Spleen (tissue), 11 donors: ENCODE results near the gene MBD5. TPM values are rescaled to one million over a fixed set of nuclear protein-coding genes. Genes with fewer than 3 reads are reported as not detected.
"Not testable (repeated sequence)": the region's sequence is repeated elsewhere in the genome, so short reads cannot be mapped to it uniquely, and the experiment has no call there.

Experiments
- DNase-seq: peaks from one replicate; pipeline ENCODE4 v3.0.0-alpha.2; 2020
- H3K27ac ChIP-seq, 8 donors: fragments of 200-600 bp; sonication (generic) in 7 of 8; 1 replicate in 4 of 8; 2 replicates in 4 of 8; pipeline versions ENCODE4 v1.5.0 to v1.8.0; 2016 to 2021; ENCODE audit warnings: inconsistent platforms in 4 of 8, mild to moderate bottlenecking in 4 of 8, moderate library complexity in 1 of 8
- H3K27me3 ChIP-seq, 7 donors: fragments of 200-600 bp; sonication (generic) in 6 of 7; replicated peaks in 1 of 7; 1 replicate in 4 of 7; 2 replicates in 3 of 7; pipeline versions ENCODE4 v1.5.0 to v1.8.0; 2016 to 2021; ENCODE audit warnings: inconsistent platforms in 3 of 7, mild to moderate bottlenecking in 1 of 7
- H3K36me3 ChIP-seq, 6 donors: fragments of 200-600 bp; sonication (generic) in 5 of 6; 1 replicate in 4 of 6; 2 replicates in 2 of 6; pipeline versions ENCODE4 v1.5.0 to v1.8.0; 2016 to 2021; ENCODE audit warnings: inconsistent platforms in 2 of 6
- H3K4me1 ChIP-seq, 6 donors: fragments of 200-600 bp; sonication (generic) in 5 of 6; 1 replicate in 3 of 6; 2 replicates in 3 of 6; pipeline versions ENCODE4 v1.5.0 to v1.8.0; 2016 to 2021; ENCODE audit warnings: inconsistent platforms in 3 of 6
- H3K4me3 ChIP-seq, 8 donors: fragments of 200-600 bp; sonication (generic) in 7 of 8; 1 replicate in 4 of 8; 2 replicates in 4 of 8; pipeline versions ENCODE4 v1.5.0 to v1.8.0; 2016 to 2021; ENCODE audit warnings: inconsistent platforms in 4 of 8, mild to moderate bottlenecking in 4 of 8, moderate library complexity in 2 of 8
- H3K9me3 ChIP-seq, 8 donors: fragments of 200-600 bp; sonication (generic) in 7 of 8; 1 replicate in 4 of 8; 2 replicates in 4 of 8; pipeline versions ENCODE4 v1.5.0 to v1.8.0; 2016 to 2021; ENCODE audit warnings: inconsistent platforms in 4 of 8
- POLR2A ChIP-seq, 3 donors: fragments of 450-650 bp; IDR thresholded peaks; one replicate each; pipeline ENCODE4 v1.5.1; 2017; ENCODE audit warnings: antibody characterized with exemption in 3 of 3, mild to moderate bottlenecking in 1 of 3
- POLR2AphosphoS5 ChIP-seq, 3 donors: sonication (generic); formaldehyde crosslinking; IDR thresholded peaks; one replicate each; pipeline ENCODE4 v1.5.1; 2017; ENCODE audit warnings: antibody characterized with exemption in 3 of 3
- WGBS, 5 donors: extraction: QIAGEN DNeasy Blood & Tissue Kit in 3 of 5; methylation state at CpG; one replicate each; pipeline versions ENCODE4 v1.1.5 to v1.1.7; 2013 to 2018; 5-methylcytosine and 5-hydroxymethylcytosine counted together
- intact Hi-C: fragments of 100-400 bp; cut with DNase I; formaldehyde crosslinking; loops from one replicate; pipeline ENCODE4 v1.15.0; 2023; ENCODE audit warnings: low total_unique reads
- polyA plus RNA-seq, 3 donors: library from polyadenylated mRNA; stranded (reverse); fragments of 200-250 nt; gene quantifications; one replicate each; pipeline ENCODE4 v1.2.1, GENCODE V29; 2013
- total RNA-seq, 7 donors: library from RNA; depleted of rRNA in 3 of 7; stranded (reverse); fragments of >200 nt in 3 of 7; fragmentation: NEBNext Ultra II Directional in 4 of 7; extraction: Animal tissue kit (Norgen Biotek cat#: 25700) in 4 of 7; gene quantifications; one replicate each; pipeline versions ENCODE4 v1.1.0 to v1.2.1, GENCODE V29; 2016 to 2021
- TF ChIP-seq, protein P1 (sequence below), 11 experiments: fragments of 200-600 bp in 7 of 11; fragments of 450-650 bp in 4 of 11; sonication (generic) in 4 of 11; IDR thresholded peaks in 8 of 11; conservative IDR thresholded peaks in 3 of 11; 1 replicate in 7 of 11; 2 replicates in 4 of 11; pipeline versions ENCODE4 v1.4.0 to v1.8.0; 2016 to 2021; ENCODE audit warnings: antibody characterized with exemption in 11 of 11, inconsistent platforms in 4 of 11, mild to moderate bottlenecking in 1 of 11
- donor health status: healthy with polysubstance abuse.
- donor health status: DM: no; HTN: no; CAD: no; lungs with moderate emphysema.
- donor health status: DM: no; HTN: no; CAD: no.
- donor health status: Bipolar disorder and iron deficiency.
- donor health status: healthy.
- donor health status: DM: no; HTN: no; CAD: no.
- donor health status: DM: yes; HTN: yes; CAD: no.

Gene MBD5
- total and polyA plus RNA-seq, 10 donors = 5.7 to 84.5 (median 60.0) TPM

GRCh38 chr2:147996828-147997227 is 24.1 kb upstream of the MBD5 start:
- Histone ChIP-seq H3K9me3 (peaks cover 0 to 20% (median 9%) of the 10 kb centered on the region in 8 donors), H3K4me1 (peaks cover 0 to 26% (median 0%) of the 10 kb centered on the region in 6 donors), H3K27me3 (no peaks in the 10 kb centered on the region), H3K36me3 (peaks cover 0 to 19% (median 3%) of the 10 kb centered on the region in 6 donors), H3K4me3 (no peak overlapping the region), H3K27ac (no peak overlapping the region)
- TF ChIP-seq POLR2A (IDR thresholded peaks at IDR 0.05) = no peak
- TF ChIP-seq, protein P1, sequence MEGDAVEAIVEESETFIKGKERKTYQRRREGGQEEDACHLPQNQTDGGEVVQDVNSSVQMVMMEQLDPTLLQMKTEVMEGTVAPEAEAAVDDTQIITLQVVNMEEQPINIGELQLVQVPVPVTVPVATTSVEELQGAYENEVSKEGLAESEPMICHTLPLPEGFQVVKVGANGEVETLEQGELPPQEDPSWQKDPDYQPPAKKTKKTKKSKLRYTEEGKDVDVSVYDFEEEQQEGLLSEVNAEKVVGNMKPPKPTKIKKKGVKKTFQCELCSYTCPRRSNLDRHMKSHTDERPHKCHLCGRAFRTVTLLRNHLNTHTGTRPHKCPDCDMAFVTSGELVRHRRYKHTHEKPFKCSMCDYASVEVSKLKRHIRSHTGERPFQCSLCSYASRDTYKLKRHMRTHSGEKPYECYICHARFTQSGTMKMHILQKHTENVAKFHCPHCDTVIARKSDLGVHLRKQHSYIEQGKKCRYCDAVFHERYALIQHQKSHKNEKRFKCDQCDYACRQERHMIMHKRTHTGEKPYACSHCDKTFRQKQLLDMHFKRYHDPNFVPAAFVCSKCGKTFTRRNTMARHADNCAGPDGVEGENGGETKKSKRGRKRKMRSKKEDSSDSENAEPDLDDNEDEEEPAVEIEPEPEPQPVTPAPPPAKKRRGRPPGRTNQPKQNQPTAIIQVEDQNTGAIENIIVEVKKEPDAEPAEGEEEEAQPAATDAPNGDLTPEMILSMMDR (IDR thresholded peaks at IDR 0.05 in 8 of 11, conservative IDR thresholded peaks at IDR 0.05 in 3 of 11) = no peak
- TF ChIP-seq POLR2AphosphoS5 (IDR thresholded peaks at IDR 0.05) = no peak
- no peak for DNase-seq
- intact Hi-C loops = no loop called here

DNA sequence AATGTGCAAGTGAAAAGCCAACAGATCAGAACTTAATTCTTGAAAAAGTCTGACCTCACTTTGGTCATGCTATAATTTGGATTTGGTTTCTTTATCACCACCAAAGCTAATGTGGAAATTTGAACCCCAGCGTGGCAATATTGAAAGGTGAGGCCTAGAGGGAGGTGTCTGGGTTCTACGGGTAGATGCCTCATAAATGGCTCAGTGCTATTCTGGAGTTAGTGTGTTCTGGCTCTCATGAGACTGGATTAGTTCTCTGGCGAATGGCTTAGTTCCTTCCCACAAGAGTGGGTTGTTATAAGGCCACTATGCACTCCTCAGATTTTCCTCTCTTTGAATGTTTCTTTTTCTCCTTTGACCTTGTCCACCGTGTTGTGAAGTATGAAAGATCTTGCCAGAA is 22.7 kb upstream of the MBD5 start:
- H3K4me3 ChIP-seq = no peak overlapping the region
- H3K9me3 ChIP-seq = peaks cover 3 to 34% (median 18%) of the 10 kb centered on the region in 8 donors
- H3K27ac ChIP-seq = no peak overlapping the region
- 65 to 91% (median 85%) methylated on average over 4 of the region's 4 CpGs for WGBS, 5 donors
- DNase-seq = no peak
- H3K4me1 ChIP-seq = peaks cover 0 to 18% (median 0%) of the 10 kb centered on the region in 6 donors
- H3K36me3 ChIP-seq = peaks cover 0 to 19% (median 3%) of the 10 kb centered on the region in 6 donors
- TF ChIP-seq POLR2A (IDR thresholded peaks at IDR 0.05) (no peak), POLR2AphosphoS5 (IDR thresholded peaks at IDR 0.05) (no peak)
- TF ChIP-seq, protein P1 (IDR thresholded peaks at IDR 0.05 in 8 of 11, conservative IDR thresholded peaks at IDR 0.05 in 3 of 11) = no peak
- no peaks in the 10 kb centered on the region for H3K27me3 ChIP-seq
- intact Hi-C loops = no loop called here

DNA sequence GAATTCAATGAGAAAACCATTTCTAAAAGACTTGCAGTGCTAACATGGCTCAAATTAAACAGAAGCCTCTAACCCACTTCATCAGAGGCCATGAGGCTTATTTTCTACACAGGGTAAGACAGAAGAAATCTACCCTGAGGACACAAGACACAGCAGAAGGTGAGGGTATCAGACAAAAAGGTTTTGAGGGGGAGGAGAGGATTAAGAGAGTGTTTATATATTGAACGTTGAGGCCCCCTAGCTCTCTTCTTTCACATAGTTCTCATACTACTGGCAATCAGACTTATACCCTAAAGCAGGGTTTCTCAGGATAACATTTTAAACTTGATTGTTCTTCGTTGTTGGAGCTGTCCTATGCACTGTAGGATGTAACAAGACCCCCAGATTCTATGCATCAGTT is 21.8 kb upstream of the MBD5 start:
- intact Hi-C loops = no loop called here
- DNase-seq = no peak
- Histone ChIP-seq H3K27me3 (no peaks in the 10 kb centered on the region), H3K4me1 (peaks cover 0 to 18% (median 0%) of the 10 kb centered on the region in 6 donors), H3K4me3 (no peak overlapping the region), H3K36me3 (peaks cover 0 to 19% (median 3%) of the 10 kb centered on the region in 6 donors), H3K9me3 (peaks cover 3 to 43% (median 22%) of the 10 kb centered on the region in 8 donors), H3K27ac (no peak overlapping the region)
- 74 to 79% (median 75%) methylated on average over 2 of the region's 2 CpGs for WGBS, 5 donors
- TF ChIP-seq, protein P1 (IDR thresholded peaks at IDR 0.05 in 8 of 11, conservative IDR thresholded peaks at IDR 0.05 in 3 of 11) = no peak
- no peak for TF ChIP-seq POLR2A (IDR thresholded peaks at IDR 0.05)
- TF ChIP-seq POLR2AphosphoS5 (IDR thresholded peaks at IDR 0.05) = no peak

DNA sequence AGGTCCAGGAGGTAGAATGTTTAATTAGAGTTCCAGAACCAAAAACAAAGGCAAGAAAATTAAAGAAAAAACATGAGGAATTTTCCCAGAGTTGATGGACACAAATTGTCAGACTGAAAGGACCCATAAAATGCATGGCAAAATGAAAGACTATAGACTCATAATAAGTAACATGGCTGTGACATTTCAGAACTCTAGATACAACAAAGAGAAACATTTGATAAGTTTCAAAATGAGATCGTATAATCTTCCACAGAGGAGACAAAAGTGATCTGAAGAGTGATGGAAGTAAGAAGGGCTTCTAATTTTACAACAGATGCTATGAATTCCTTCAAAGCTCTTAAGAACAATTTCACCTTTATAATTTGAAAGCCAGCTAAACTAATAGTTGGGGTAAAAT is 20.8 kb upstream of the MBD5 start:
- peaks cover 3 to 41% (median 26%) of the 10 kb centered on the region in 8 donors for H3K9me3 ChIP-seq
- peaks cover 0 to 15% (median 3%) of the 10 kb centered on the region in 6 donors for H3K36me3 ChIP-seq
- WGBS, 5 donors = 81 to 97% (median 83%) methylated on average over 1 of the region's 1 CpG
- no peak overlapping the region for H3K27ac ChIP-seq
- H3K27me3 ChIP-seq = no peaks in the 10 kb centered on the region
- H3K4me3 ChIP-seq = no peak overlapping the region
- TF ChIP-seq, protein P1 (IDR thresholded peaks at IDR 0.05 in 8 of 11, conservative IDR thresholded peaks at IDR 0.05 in 3 of 11) = no peak
- no peak for TF ChIP-seq POLR2AphosphoS5 (IDR thresholded peaks at IDR 0.05)
- intact Hi-C loops = no loop called here
- no peak for DNase-seq
- peaks cover 0 to 18% (median 0%) of the 10 kb centered on the region in 6 donors for H3K4me1 ChIP-seq

- H3K36me3 ChIP-seq, H3K27ac ChIP-seq, H3K4me3 ChIP-seq, H3K27me3 ChIP-seq, intact Hi-C loops, DNase-seq: not testable (repeated sequence)
- Histone ChIP-seq H3K4me1 (peaks cover 0 to 18% (median 0%) of the 10 kb centered on the region in 6 donors), H3K9me3 (peaks cover 3 to 27% (median 18%) of the 10 kb centered on the region in 8 donors)
These were observed 18.5 kb upstream of the MBD5 start for GRCh38 chr2:148002420-148002819.
